Stimulated activated naive CD4-positive, alpha-beta T cell (primary cell): ENCODE results near the gene RAC2.

Experiments
- DNase-seq, 6 experiments: peaks; one replicate each; lab custom pipeline; 2025; lab: John Stamatoyannopoulos, UW

The RAC2 gene

DNA sequence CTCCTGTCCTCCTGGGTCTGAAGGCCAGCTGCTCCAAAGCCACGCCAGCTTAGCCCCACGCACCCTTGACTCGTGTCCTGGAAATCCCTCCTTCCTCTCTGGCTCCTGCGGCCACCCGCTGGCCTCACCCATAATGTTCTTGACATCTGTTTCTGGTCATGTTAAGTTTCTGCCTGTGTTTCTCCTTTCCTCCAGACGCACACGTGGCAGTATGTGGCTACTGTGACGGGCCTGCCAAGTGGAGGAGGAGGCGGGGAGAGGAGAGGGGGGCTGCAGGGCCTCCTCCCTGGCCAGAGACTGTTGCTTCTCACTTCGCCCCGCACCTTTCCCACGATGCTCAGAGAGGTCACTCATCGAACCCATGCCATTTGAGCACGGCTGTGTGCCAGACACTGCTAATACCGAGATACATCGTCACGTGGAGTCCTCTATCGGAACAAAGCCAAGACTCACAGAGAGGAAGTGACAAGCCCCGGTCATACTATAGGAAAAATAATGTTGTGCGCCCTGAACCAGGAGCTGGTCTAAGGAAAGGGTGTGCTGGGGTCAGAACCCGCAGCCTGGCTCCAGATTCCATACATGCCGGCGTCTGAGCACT is 67.5 kb downstream of the RAC2 start:
- peak in 1 of 6 experiments; percentile 13 for DNase-seq

DNA sequence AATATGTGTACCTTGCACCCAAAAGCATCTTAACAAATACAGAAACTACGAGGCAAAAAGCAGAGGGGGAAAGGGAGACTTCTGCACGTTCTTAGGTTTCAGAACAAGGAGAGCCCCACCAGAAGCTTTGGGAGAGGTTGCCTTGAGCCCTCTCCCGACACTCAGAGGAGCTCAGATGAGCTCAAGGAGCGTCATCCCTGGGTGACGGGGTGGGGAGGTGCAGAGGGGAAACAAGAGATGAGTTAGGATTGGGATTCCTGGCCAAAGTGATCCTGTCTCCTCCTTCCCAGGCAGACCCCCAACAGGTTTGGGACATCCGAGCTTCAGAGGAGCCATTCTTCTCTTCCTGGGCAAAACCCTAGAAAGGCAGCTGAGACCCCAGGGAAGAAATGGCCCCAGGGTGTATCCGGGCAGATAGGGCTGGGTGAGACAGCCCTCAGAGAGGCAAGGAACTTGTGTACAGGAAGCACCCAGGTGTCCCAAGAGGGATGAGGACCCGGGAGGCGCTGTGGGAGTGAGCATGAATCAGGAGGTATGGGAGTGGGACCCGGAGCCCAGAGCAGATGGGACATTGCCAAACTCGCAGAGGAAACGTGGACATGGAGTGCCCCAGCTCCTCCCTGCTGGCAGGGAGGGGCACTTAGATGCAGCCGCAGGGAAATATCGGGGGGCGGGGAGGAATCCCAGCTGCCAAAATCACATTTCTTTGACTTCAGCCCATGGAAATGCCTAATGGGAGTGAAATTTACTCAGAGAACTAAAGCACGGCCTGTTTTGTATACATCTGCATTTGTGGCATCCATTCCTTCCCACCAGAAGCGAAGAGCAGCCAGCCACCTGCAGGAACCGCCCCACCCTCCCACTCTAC is 68.4 kb downstream of the RAC2 start:
- no peak for DNase-seq
